Upper lobe of left lung (tissue), 4 donors: ENCODE measurements around the gene EEIG1.

ENCODE experiments used
- CTCF ChIP-seq, 6 experiments: fragments of 450-650 bp in 4 of 6; fragments of 200-600 bp in 2 of 6; sonication (generic) in 2 of 6; IDR thresholded peaks; one replicate each; pipeline ENCODE4 v1.5.1; 2016 to 2019; ENCODE audit warnings: antibody characterized with exemption in 6 of 6
- POLR2A ChIP-seq, 4 donors: fragments of 450-650 bp; IDR thresholded peaks; one replicate each; pipeline ENCODE4 v1.5.1; 2016 to 2017; ENCODE audit warnings: antibody characterized with exemption in 4 of 4, mild to moderate bottlenecking in 2 of 4
- POLR2AphosphoS5 ChIP-seq, 2 donors: sonication (generic); formaldehyde crosslinking; IDR thresholded peaks; one replicate each; pipeline ENCODE4 v1.5.1; 2017; ENCODE audit warnings: antibody characterized with exemption in 2 of 2

- TF ChIP-seq CTCF (IDR thresholded peaks at IDR 0.05) (no peak), POLR2A (IDR thresholded peaks at IDR 0.05) (no peak), POLR2AphosphoS5 (IDR thresholded peaks at IDR 0.05) (no peak)
These were observed 21.4 kb downstream of the EEIG1 start for GRCh38 chr9:127959398-127959797.
